Activated B cell treated with CpG ODN at 0.5 μM for 24 hours (primary cell): ENCODE measurements around the gene ASTN2. TPM values are rescaled to one million over a fixed set of nuclear protein-coding genes. Genes with fewer than 3 reads are reported as not detected.

Experiments used
- ATAC-seq: fragments of 200-7000 bp; cut with Tn5 transposase; one replicate; pipeline ENCODE4 v1.10.0; 2021; ENCODE audit warnings: low read depth, mild to moderate bottlenecking, moderate library complexity
- CTCF ChIA-PET: fragments of 350-600 bp; sonication (Branson Sonifier 250); formaldehyde crosslinking; loops from one replicate; lab custom pipeline; 2021; ENCODE audit warnings: antibody characterized with exemption; lab: Charles Lee
- POLR2A ChIA-PET: fragments of 350-600 bp; sonication (Branson Sonifier 250); formaldehyde crosslinking; loops from one replicate; lab custom pipeline; 2021; ENCODE audit warnings: antibody characterized with exemption; lab: Charles Lee
- DNase-seq: peaks from one replicate; pipeline ENCODE4 v3.0.0; 2022
- H3K27ac Mint-ChIP-seq: one replicate; pipeline ENCODE4 v1.8.0; 2020; ENCODE audit warnings: mixed read lengths
- H3K27me3 Mint-ChIP-seq: one replicate; pipeline ENCODE4 v1.8.0; 2021; ENCODE audit warnings: mixed read lengths
- H3K36me3 Mint-ChIP-seq: one replicate; pipeline ENCODE4 v1.8.0; 2021; ENCODE audit warnings: low read depth, mixed read lengths
- H3K4me1 Mint-ChIP-seq: one replicate; pipeline ENCODE4 v1.8.0; 2021; ENCODE audit warnings: mixed read lengths
- H3K4me3 Mint-ChIP-seq: one replicate; pipeline ENCODE4 v1.8.0; 2020; ENCODE audit warnings: mild to moderate bottlenecking, mixed read lengths
- H3K9me3 Mint-ChIP-seq: one replicate; pipeline ENCODE4 v1.8.0; 2020; ENCODE audit warnings: mixed read lengths
- CTCF ChIP-seq: fragments of 200-600 bp; IDR thresholded peaks from one replicate; pipeline ENCODE4 v1.8.0; 2022; ENCODE audit warnings: antibody characterized with exemption, mild to moderate bottlenecking
- intact Hi-C: fragments of 100-400 bp; cut with micrococcal nuclease; formaldehyde crosslinking; loops from one replicate; pipeline ENCODE4 v1.15.1; 2024
- total RNA-seq: library from RNA; stranded (reverse); gene quantifications from 2 replicates; pipeline ENCODE4 v1.2.3, GENCODE V29; 2022

The ASTN2 gene
- total RNA-seq, 1 donor from 2014 or later, result 2.3 TPM

DNA sequence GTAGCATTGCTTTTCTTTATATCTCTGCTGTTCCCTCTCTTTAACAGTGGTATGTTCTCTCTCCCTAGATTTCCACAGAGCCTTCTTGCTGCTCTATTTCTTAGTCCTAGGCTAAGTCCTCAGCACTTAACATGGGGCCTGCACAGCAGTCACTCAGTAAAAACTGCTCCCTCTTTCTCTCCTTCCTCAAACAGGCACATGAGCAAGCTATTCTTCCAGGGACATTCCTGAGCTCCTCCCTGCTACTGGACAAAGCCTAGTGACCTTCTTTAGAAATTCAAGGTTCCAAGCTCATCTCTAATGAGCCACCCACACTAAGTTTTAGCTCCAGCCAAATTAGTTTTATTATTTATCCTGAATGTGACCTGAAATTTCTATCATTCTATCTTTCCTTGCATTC, 688.3 kb downstream of the ASTN2 start:
- no peak overlapping the region for H3K27ac Mint-ChIP-seq
- CTCF ChIA-PET, result no interaction called here

GRCh38 chr9:116724123-116724522, 690.7 kb downstream of the ASTN2 start:
- intact Hi-C loops, result no loop called here
- Mint-ChIP-seq H3K4me3 (no peak overlapping the region), H3K36me3 (no peaks in the 10 kb centered on the region), H3K9me3 (no peaks in the 10 kb centered on the region), H3K27ac (no peak overlapping the region), H3K4me1 (no peaks in the 10 kb centered on the region), H3K27me3 (peaks cover 2% of the 10 kb centered on the region)
- CTCF ChIA-PET, result interaction anchor here (0.8 kb wide), 1 partner anchor 13 kb away, joined by 3 read pairs; no protein-coding TSS in a partner anchor
- POLR2A ChIA-PET, result no interaction called here
- DNase-seq, result no peak
- no peak for ATAC-seq
- no peak for TF ChIP-seq CTCF

More for the DNA sequence above, 688.3 kb downstream of the ASTN2 start:
- ATAC-seq (no peak), DNase-seq (no peak)
- no peak overlapping the region for H3K4me3 Mint-ChIP-seq
- peaks cover 2% of the 10 kb centered on the region for H3K27me3 Mint-ChIP-seq
- intact Hi-C loops, result no loop called here
- no peak for TF ChIP-seq CTCF
- POLR2A ChIA-PET, result no interaction called here
- H3K4me1 Mint-ChIP-seq, result no peaks in the 10 kb centered on the region
- no peaks in the 10 kb centered on the region for H3K36me3 Mint-ChIP-seq
- H3K9me3 Mint-ChIP-seq, result no peaks in the 10 kb centered on the region

- Mint-ChIP-seq H3K4me3 (no peak overlapping the region), H3K27me3 (peaks cover 2% of the 10 kb centered on the region), H3K9me3 (no peaks in the 10 kb centered on the region), H3K4me1 (no peaks in the 10 kb centered on the region), H3K27ac (no peak overlapping the region), H3K36me3 (no peaks in the 10 kb centered on the region)
- ChIA-PET POLR2A (no interaction called here), CTCF (no interaction called here)
- intact Hi-C loops, result no loop called here
- DNase-seq (no peak), ATAC-seq (no peak)
- TF ChIP-seq CTCF, result no peak
These were observed 692.9 kb downstream of the ASTN2 start for GRCh38 chr9:116721944-116722343.

DNA sequence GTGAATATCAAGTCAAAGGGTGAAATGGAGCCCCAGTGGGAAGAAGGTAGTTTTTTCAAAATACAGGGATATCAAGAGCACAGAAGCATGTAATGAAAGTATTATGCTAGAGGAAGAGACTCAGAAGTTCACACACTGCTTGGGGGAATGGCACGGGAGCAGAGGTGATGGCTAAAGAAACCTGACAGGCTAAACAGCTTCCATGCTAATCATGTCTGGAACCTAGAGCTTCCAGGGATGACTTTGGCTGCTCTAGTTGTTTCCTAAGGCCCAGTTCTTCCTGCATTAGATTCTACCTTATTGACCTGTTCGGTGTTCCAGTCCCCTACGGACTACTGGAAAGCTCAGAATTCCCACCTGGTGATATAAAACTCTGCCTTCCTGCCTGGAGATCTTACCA, 693.4 kb downstream of the ASTN2 start:
- no peaks in the 10 kb centered on the region for H3K4me1 Mint-ChIP-seq
- ATAC-seq, result no peak
- H3K36me3 Mint-ChIP-seq, result no peaks in the 10 kb centered on the region
- ChIA-PET CTCF (no interaction called here), POLR2A (no interaction called here)
- no peak overlapping the region for H3K4me3 Mint-ChIP-seq
- H3K9me3 Mint-ChIP-seq, result no peaks in the 10 kb centered on the region
- intact Hi-C loops, result no loop called here
- no peak for DNase-seq
- no peak for TF ChIP-seq CTCF
- no peak overlapping the region for H3K27ac Mint-ChIP-seq
- H3K27me3 Mint-ChIP-seq, result peaks cover 2% of the 10 kb centered on the region

DNA sequence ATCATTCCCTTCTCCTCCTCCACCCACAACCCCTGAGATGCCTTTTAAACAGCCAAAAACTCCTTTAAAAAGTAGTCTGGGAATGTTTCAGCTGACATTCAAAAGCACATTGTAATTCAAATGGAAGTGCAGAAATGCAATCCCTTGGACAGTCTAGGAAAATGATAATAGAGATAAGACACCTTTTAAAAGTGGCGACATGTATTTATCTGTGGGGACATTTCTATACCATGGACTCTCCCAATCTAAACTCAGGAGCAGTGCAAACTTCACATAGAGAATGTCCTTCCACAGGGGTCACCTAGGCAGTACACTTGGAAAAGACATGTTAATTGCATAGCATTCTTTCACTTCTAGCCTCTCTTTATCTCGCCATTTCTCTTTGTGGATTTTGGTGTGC, 694.7 kb downstream of the ASTN2 start:
- TF ChIP-seq CTCF, result no peak
- intact Hi-C loops, result no loop called here
- POLR2A ChIA-PET, result no interaction called here
- Mint-ChIP-seq H3K4me3 (no peak overlapping the region), H3K36me3 (no peaks in the 10 kb centered on the region), H3K27me3 (peaks cover 2% of the 10 kb centered on the region), H3K9me3 (no peaks in the 10 kb centered on the region), H3K27ac (no peak overlapping the region), H3K4me1 (no peaks in the 10 kb centered on the region)
- no peak for ATAC-seq
- no peak for DNase-seq
- CTCF ChIA-PET, result no interaction called here
